MG63 (cell line): ENCODE results near the gene TMUB2. TPM values are rescaled to one million over a fixed set of nuclear protein-coding genes. Genes with fewer than 3 reads are reported as not detected.
"Not testable (repeated sequence)": the region's sequence is repeated elsewhere in the genome, so short reads cannot be mapped to it uniquely, and the experiment has no call there.

Experiments used
- DNase-seq: peaks from one replicate; pipeline ENCODE4 v3.0.0-alpha.2; 2020
- H3K27me3 ChIP-seq: fragments of 250-450 bp; sonication (Bioruptor Pico); 2 replicates; pipeline ENCODE4 v1.5.1; 2020; ENCODE audit warnings: mild to moderate bottlenecking, moderate library complexity
- H3K36me3 ChIP-seq: fragments of 250-450 bp; sonication (Bioruptor Pico); 2 replicates; pipeline ENCODE4 v1.5.1; 2020; ENCODE audit warnings: mild to moderate bottlenecking, moderate library complexity
- H3K4me3 ChIP-seq: fragments of 250-450 bp; sonication (Bioruptor Pico); 2 replicates; pipeline ENCODE4 v1.5.1; 2020; ENCODE audit warnings: mild to moderate bottlenecking, moderate library complexity
- H3K9me3 ChIP-seq: fragments of 250-450 bp; sonication (Bioruptor Pico); 2 replicates; pipeline ENCODE4 v1.5.1; 2020; ENCODE audit warnings: mild to moderate bottlenecking, moderate library complexity
- total RNA-seq: library from RNA; depleted of rRNA; stranded (reverse); fragments of >200 nt; shearing (Covaris generic); gene quantifications from 2 replicates; pipeline ENCODE4 v1.2.3, GENCODE V29; 2014; ENCODE audit warnings: low replicate concordance; rRNA removed

Gene TMUB2
- total RNA-seq, 1 experiment from 2014 or later: 39.9 TPM

- H3K4me3 ChIP-seq: peak overlapping the region; percentile 90
- DNase-seq: peak; percentile 82
- no peaks in the 10 kb centered on the region for H3K27me3 ChIP-seq
- H3K9me3 ChIP-seq: no peaks in the 10 kb centered on the region
- peaks cover 20% of the 10 kb centered on the region for H3K36me3 ChIP-seq
Measured at GRCh38 chr17:44221084-44221861, 34.5 kb downstream of the TMUB2 start.

DNA sequence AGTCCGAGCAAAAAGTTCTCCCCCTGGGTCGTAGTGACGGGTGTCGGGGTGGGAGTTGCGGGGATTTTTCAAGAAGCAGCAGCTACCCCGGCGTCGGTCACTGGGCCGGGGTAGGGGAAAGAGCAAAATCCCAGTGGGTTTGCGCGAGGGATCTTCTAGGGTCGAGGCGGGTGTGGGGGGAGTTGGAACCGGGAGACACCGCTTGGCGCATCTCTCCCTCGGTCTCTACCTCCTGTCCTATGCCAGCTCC lies 35.0 kb downstream of the TMUB2 start:
- no peaks in the 10 kb centered on the region for H3K9me3 ChIP-seq
- no peaks in the 10 kb centered on the region for H3K27me3 ChIP-seq
- H3K4me3 ChIP-seq: peak overlapping the region; percentile 90
- DNase-seq: no peak
- H3K36me3 ChIP-seq: peaks cover 15% of the 10 kb centered on the region

DNA sequence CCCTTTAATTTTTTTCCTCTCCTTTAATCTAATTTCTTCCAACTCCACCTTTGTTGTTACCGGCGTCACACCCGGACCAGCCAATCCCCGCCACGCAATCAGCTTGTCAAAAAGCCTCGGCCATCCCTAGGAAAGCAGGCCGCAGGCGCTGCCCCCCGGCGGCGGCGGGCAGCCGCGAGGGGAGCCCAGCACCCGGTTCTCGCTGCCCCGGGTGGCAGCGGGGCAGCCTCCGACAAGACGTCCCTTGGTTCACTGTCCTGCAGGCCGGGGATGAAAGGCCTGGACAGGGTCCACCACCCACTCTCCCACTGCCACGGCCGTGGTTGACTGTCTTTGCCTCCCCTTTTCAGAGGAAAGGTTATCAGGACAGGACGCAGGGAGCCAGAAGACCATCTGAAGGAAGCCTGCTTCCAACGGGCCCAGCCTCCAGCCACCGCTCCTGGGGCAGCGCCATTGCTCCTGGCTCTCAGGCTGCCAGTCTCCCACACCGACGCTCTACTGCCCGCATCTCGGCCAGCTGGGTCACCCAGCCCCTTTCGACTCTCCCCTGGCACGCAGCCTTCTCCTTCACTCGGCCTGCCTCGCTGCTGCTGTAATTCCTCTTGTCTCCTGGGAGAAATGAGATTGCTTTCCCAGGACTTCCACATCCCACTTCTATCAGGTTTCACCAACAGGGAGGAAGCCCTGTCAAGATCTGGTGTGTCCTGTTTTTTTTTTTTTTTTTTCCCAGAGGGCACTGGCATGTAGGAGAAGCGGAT lies 35.5 kb downstream of the TMUB2 start:
- H3K36me3 ChIP-seq: peaks cover 10% of the 10 kb centered on the region
- peak overlapping the region; percentile 90; the same call in 1 of the 2 replicates for H3K4me3 ChIP-seq
- H3K27me3 ChIP-seq: no peaks in the 10 kb centered on the region
- peak; percentile 69 for DNase-seq
- no peaks in the 10 kb centered on the region for H3K9me3 ChIP-seq

DNA sequence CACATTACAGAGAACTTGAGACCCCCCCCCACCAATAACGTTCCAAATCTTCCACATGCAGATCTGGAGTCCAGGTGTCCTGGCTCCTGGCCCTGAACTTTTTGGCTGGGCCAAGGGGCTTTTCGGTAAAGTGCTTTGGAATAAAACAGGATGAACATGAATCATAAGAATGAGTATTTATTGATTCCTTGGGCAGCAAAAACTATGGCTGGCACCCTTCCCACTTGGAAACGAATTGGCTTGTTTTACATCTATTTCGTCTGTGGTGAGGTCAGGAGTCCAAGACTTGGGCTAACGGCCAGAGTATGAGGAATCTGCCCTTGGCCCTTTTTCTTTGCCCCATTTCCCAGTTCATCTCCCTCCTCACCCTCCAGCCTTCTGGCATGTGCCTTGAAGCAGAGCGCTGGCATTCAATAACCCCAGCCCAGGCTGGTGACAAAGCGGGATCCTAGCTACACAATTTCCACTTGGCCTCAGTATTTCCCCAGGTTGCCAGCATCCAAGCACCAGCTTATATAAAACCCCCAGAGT lies 36.8 kb downstream of the TMUB2 start:
- H3K36me3 ChIP-seq: no peaks in the 10 kb centered on the region
- no peaks in the 10 kb centered on the region for H3K27me3 ChIP-seq
- peak; percentile 98 for DNase-seq
- no peaks in the 10 kb centered on the region for H3K9me3 ChIP-seq
- H3K4me3 ChIP-seq: no peak overlapping the region

DNA sequence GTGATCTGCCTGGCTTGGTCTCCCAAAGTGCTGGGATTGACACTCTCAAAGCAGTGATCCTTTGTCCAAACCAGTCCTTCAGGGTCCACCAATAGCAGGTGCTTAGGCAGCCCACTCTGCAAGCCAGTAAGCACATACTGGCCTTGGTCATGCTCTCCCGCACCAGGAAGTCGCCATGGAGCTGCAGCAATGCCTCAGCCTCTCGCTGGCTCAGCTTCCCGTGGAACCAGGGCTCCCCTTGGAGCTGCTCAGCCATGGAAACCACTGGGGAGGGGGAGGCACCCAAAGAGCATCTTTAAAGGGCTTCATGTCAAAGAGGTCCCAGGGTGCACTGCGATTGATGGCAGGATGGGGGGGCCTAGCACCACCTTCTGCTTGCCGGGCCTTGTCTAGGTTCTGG lies 42.3 kb downstream of the TMUB2 start:
- Histone ChIP-seq H3K36me3 (no peaks in the 10 kb centered on the region), H3K4me3 (no peak overlapping the region), H3K9me3 (no peaks in the 10 kb centered on the region), H3K27me3 (no peaks in the 10 kb centered on the region)
- DNase-seq: no peak

GRCh38 chr17:44230140-44230539 lies 43.4 kb downstream of the TMUB2 start:
- no peaks in the 10 kb centered on the region for H3K36me3 ChIP-seq
- no peak overlapping the region for H3K4me3 ChIP-seq
- H3K27me3 ChIP-seq: no peaks in the 10 kb centered on the region
- no peaks in the 10 kb centered on the region for H3K9me3 ChIP-seq
- DNase-seq: no peak

- no peaks in the 10 kb centered on the region for H3K9me3 ChIP-seq
- no peak for DNase-seq
- no peak overlapping the region for H3K4me3 ChIP-seq
- no peaks in the 10 kb centered on the region for H3K36me3 ChIP-seq
- H3K27me3 ChIP-seq: no peaks in the 10 kb centered on the region
Measured at GRCh38 chr17:44232061-44232460, 45.3 kb downstream of the TMUB2 start.

DNA sequence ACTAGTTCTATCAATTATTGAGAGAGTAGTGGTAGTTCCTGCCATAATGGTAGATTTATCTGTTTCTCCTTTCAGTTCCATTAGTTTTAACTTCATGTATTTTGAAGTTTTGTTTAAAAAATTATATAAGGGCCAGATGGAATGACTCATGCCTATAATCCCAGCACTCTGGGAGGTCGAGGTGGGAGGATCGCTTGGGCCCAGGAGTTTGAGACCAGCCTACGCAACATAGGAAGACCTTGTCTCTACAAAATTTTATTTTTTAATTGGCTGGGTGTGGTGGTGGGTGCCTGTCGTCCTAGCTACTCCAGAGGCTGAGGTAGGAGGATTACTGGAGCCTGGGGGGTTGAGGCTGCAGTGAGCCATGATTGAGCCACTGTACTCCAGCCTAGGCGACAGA lies 46.8 kb downstream of the TMUB2 start:
- Histone ChIP-seq H3K27me3 (no peaks in the 10 kb centered on the region), H3K4me3 (no peak overlapping the region), H3K36me3 (no peaks in the 10 kb centered on the region), H3K9me3 (no peaks in the 10 kb centered on the region)
- DNase-seq: peak; percentile 45

DNA sequence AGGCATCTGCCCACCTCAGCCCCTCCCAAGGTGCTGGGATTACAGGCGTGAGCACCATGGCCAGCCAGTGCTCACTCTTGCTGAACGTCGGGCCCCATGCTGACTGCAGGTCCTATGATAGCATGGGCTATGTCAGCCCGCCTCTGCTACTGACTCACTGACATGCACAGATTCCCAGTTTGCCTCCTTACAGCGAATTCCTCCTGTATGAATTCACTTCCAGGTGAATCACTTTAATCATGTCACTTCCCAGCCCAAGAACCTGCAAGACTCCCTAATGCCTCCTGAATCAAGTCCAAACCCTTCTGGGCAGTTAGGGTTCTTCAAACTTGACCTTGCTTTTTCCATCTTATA lies 48.8 kb downstream of the TMUB2 start:
- no peaks in the 10 kb centered on the region for H3K9me3 ChIP-seq
- no peaks in the 10 kb centered on the region for H3K36me3 ChIP-seq
- DNase-seq: peak; percentile 81
- H3K27me3 ChIP-seq: no peaks in the 10 kb centered on the region
- H3K4me3 ChIP-seq: no peak overlapping the region

DNA sequence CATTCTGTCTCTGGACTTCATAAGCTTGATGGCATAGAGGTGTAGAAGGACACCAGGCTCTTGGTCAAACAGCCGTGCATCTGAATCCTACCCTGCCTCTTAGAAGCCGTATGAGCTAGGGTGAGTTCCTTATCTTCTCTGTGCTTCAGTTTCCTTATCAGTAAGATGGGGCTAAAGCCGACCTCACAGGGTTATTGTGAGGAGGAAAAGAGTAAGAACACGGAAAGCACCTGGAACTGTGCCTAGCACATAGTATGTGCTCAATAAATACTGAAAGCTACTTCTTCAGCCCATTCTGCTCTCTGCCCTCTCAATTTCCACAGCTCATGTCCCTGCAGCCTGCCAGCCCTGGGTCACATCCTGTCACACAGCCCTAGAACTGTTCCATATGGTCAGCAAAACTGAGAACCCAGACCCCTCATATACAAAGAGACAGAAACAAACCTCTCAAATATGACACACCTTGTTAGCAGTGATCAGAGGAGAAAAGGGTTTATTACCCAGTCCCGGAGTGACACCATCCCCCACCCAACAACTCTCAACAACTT lies 49.7 kb downstream of the TMUB2 start:
- no peak overlapping the region for H3K4me3 ChIP-seq
- H3K36me3 ChIP-seq: no peaks in the 10 kb centered on the region
- no peaks in the 10 kb centered on the region for H3K9me3 ChIP-seq
- H3K27me3 ChIP-seq: no peaks in the 10 kb centered on the region
- no peak for DNase-seq

- not testable (repeated sequence) for H3K9me3 ChIP-seq
Measured at GRCh38 chr17:44237886-44238285, 51.1 kb downstream of the TMUB2 start.

DNA sequence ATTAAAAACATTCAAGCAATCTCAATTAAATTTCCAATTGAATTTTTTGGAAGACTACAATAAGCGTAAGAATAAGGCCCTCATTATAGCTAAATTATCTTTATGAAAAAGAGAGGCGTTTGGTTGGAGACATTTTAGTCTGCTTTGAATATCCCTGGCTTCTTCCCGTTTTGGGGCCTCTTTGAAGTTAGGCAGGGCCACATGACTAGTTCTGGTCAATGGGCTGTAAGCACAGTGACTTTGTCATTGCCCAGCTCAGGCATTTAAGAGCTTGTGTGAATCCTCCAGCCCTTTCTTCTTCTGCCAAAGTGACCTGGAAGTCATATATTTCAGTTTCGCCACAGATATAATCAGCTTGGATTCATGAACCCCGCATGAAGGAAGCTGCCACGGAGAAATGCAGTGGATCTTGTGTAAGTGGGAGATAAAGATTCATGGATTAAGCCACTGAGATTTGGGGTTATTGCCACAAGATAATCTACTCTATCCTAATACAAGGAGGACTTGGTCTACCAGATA lies 54.4 kb downstream of the TMUB2 start:
- no peak for DNase-seq
- H3K9me3 ChIP-seq: no peaks in the 10 kb centered on the region
- H3K27me3 ChIP-seq: no peaks in the 10 kb centered on the region
- no peaks in the 10 kb centered on the region for H3K36me3 ChIP-seq
- H3K4me3 ChIP-seq: no peak overlapping the region

More at GRCh38 chr17:44237886-44238285, 51.1 kb downstream of the TMUB2 start:
- H3K36me3 ChIP-seq, DNase-seq, H3K27me3 ChIP-seq, H3K4me3 ChIP-seq: not testable (repeated sequence)

Other genes starting within 250 kb of the TMUB2 start
- gene PPY, start 244.5 kb upstream of the TMUB2 start, total RNA-seq: not detected in 2 replicates
- gene PYY, start 233.0 kb upstream of the TMUB2 start, total RNA-seq: not detected in 2 replicates
- gene NAGS, start 182.3 kb upstream of the TMUB2 start, total RNA-seq: 1.4 TPM in 1 of 2 replicates, not detected in the other
- 33.2 and 56.8 TPM in 2 replicates for gene TMEM101, start 172.0 kb upstream of the TMUB2 start, total RNA-seq
- gene LSM12, start 120.3 kb upstream of the TMUB2 start, total RNA-seq: 107 and 128 TPM in 2 replicates
- gene G6PC3, start 116.2 kb upstream of the TMUB2 start, total RNA-seq: 9.4 and 22.8 TPM in 2 replicates
- 31.9 and 50.4 TPM in 2 replicates for gene HDAC5, start 63.3 kb upstream of the TMUB2 start, total RNA-seq
- gene HROB, start 45.0 kb upstream of the TMUB2 start, total RNA-seq: 3.8 and 6.5 TPM in 2 replicates
- not detected in 2 replicates for gene ASB16, start 16.3 kb upstream of the TMUB2 start, total RNA-seq
- 37.0 and 53.2 TPM in 2 replicates for gene ATXN7L3, start 12.9 kb downstream of the TMUB2 start, total RNA-seq
- 51.2 and 64.2 TPM in 2 replicates for gene UBTF, start 32.7 kb downstream of the TMUB2 start, total RNA-seq
- not detected in 2 replicates for gene SLC4A1, start 81.2 kb downstream of the TMUB2 start, total RNA-seq
- gene RUNDC3A, start 121.6 kb downstream of the TMUB2 start, total RNA-seq: not detected in 2 replicates
- gene SLC25A39, start 137.9 kb downstream of the TMUB2 start, total RNA-seq: 142 and 155 TPM in 2 replicates
- 109 and 170 TPM in 2 replicates for gene GRN, start 158.3 kb downstream of the TMUB2 start, total RNA-seq
- 2.1 and 9.3 TPM in 2 replicates for gene FAM171A2, start 176.9 kb downstream of the TMUB2 start, total RNA-seq
- gene ITGA2B, start 202.7 kb downstream of the TMUB2 start, total RNA-seq: not detected in 2 replicates